ENCODE measurements around the gene UCK1.
A peak's percentile ranks its signal among the peaks of the same experiment; 100 is the strongest.

UCK1 gene

GRCh38 chr9:131492070-131492469, 39.0 kb downstream of the UCK1 start:
- no peak for DNase-seq

- DNase-seq = no peak
These were observed 39.9 kb downstream of the UCK1 start for GRCh38 chr9:131491001-131491710.

DNA sequence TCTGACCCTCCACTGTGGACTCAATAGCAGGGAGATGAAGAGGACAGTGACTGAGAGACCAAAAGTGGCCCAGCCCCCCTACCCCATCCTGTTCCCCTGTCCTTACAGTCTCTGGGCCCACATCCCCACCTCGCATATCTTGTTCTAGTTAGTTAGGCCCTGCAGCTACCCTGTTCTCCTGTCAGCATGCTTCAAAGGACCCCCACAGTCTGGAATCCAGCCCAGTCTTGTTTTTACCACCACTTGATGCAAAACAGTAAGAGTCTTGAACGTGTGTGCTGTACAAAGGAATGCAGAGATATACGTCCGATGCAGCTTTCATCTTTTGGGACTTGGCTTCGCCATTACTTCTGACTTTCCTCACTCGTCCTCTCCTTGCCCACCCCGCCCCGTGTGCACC, 40.5 kb downstream of the UCK1 start:
- no peak for DNase-seq

GRCh38 chr9:131487621-131488031, 43.4 kb downstream of the UCK1 start:
- DNase-seq = no peak

DNA sequence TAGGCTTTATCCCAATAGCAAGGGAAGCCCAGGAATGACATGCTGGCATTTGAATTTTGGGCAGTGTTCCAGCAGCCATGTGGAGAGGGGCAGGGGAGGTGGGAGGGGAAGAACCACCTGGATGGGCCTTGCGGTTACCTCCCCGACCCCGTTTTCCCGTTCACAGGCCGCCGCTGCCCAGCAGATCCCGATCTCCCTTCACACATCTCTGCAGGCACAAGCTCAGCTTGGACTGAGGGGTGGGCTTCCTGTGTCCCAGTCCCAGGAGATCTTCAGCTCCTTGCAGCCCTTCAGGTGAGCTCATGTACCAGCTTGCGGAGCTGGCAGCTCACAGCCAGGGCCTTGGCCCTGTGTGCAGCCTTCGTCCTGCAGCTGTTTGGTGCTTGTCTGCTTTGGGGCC, 44.1 kb downstream of the UCK1 start:
- DNase-seq = no peak

GRCh38 chr9:131485728-131486422, 45.2 kb downstream of the UCK1 start:
- DNase-seq = no peak

DNA sequence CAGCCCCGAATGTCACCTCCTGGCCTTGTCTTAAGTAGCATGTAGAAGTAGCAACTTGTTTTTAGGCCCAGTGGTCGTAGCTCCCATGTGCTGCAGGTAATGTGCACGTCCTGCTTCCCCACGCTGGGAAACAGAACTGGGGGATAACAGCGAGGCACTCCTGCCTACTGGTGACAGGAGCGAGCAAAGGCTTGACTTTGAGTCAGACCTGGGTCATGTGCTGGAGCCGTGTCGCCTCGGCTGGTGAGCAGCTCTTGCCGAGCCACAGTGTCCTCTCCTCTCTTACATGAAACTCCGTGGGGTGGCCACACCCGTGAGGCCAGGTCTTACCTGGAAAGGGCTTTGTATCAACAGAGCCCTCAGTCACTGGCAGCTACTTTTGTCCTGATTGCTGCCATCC, 45.9 kb downstream of the UCK1 start:
- no peak for DNase-seq

GRCh38 chr9:131484560-131485185, 46.4 kb downstream of the UCK1 start:
- DNase-seq = no peak

- no peak for DNase-seq
These were observed 47.0 kb downstream of the UCK1 start for GRCh38 chr9:131484051-131484445.

DNA sequence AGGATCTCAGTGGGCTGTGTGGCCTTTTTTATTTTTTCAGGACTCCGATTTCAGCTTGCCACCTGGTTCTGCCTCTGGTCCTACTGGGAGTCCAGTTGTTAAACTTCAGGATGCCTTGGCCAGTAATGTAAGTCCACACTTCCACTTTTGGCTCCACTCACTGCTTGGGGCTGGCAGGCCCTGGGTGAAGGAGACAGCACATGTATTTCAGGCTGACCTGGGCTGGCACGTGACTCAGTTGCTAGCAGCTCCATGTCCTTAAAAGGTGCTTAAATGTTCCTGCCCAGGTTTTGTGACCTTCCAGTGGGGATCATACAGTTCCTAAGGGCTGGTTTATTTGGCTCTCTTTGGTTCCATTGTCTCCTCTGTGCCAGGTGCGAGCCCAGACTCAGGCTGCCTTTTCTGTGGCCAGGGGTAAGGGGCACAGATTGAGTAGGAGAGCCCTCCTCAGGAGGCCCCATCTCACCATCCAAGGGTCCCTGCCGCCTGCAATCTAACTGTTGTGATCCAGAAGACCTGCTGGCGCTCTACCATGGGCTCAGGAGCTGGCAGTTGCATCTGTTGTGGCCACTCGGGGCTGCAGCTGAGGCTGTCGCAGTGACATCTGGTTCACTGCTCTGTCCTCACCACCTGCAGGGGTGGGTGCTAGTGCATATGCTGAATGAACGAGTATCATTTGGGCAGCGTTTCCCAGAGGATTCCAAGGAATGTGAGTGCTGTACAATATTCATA, 47.6 kb downstream of the UCK1 start:
- DNase-seq = no peak

DNA sequence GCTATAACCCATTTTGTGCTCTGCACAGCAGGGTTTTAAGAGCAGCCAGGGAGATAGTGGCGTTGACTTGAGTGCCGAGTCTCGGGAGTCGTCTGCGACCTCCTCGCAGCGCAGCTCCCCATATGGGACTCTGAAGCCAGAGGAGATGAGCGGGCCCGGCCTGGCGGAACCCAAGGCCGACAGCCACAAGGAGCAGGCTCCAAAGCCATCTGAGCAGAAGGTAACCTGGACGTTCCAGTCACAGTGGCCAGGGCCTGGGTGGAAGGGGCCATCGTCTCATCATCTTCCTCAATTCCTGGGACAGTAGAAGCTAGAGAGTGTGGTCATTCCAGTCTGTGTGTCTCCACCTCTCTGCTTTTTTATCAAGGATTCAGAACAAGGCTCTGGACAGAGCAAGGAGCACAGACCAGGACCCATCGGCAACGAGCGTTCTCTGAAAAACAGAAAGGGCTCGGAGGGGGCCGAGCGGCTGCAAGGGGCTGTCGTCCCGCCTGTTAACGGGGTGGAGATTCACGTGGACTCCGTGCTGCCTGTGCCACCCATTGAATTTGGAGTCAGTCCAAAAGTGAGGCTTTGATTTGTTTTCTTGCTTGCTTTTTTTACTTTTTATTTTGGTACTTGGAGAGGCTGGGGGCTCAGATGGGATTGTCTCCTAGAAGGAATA, 48.6 kb downstream of the UCK1 start:
- no peak for DNase-seq

DNA sequence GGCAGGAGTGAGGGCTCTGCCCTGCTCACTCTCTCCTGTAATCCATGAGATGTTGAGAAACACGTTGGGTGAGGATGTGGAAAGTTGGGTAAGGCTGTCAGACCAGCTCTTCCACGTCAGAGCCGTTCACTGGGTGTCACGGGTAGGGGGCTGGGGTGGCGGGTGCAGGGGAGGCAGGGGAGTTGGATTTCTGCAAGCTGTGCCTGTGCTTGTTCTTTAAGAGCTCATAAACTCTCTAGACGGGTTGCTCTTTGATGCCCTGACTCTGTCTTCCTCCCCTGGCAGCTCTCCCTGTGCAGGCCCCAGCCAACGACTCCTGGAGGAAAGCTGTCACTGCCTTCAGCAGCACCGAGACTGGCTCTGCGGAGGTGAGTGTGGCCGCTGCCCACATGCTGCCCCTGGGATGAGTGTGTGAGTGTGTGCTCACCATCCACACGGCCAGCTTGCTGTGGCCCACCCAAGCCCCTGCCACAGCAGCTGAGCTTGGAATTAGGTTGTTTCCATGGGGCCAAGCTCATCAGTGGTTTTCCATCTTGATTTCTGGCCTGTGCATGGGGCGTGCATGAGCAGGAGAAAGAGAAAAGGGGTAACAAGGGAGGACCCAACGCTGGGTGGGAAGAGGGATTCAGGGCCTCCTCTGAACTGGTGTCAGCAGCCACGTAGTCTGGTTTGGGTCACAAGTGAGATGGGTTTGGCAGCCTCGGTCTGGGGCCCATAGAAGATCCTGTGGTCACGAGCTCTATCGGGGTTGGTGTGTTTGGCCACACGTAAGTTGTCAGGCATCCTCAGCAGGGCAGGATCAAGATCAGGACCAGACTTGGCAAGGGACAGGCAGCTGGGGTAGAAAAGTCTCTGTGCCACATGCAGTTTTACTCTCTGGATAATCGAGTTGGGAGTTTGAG, 49.4 kb downstream of the UCK1 start:
- no peak for DNase-seq

GRCh38 chr9:131480258-131480657, 50.8 kb downstream of the UCK1 start:
- no peak for DNase-seq

- DNase-seq = no peak
These were observed 52.2 kb downstream of the UCK1 start for GRCh38 chr9:131478911-131479310.

DNA sequence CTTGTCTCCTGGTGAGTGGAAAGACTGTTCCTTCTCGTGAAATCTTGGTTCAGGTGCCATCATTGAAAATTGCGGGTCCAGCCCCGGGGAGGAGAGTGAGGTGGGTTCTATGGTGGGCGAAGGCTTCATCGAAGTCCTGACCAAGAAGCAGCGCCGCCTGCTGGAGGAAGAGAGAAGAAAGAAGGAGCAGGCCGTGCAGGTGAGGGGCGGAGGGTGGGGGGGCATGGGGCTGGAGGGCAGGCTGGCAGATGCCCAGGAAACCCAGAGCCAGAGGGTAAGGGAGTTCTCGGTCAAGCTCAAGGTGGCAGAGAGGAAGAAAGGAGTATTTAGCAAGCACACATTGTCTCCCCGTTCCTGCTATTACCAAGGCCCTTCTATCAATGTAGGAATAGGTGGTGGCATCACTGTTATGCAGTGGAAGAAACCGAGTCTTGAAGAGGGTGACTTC, 52.6 kb downstream of the UCK1 start:
- peak; percentile 52 to 63 for DNase-seq

DNA sequence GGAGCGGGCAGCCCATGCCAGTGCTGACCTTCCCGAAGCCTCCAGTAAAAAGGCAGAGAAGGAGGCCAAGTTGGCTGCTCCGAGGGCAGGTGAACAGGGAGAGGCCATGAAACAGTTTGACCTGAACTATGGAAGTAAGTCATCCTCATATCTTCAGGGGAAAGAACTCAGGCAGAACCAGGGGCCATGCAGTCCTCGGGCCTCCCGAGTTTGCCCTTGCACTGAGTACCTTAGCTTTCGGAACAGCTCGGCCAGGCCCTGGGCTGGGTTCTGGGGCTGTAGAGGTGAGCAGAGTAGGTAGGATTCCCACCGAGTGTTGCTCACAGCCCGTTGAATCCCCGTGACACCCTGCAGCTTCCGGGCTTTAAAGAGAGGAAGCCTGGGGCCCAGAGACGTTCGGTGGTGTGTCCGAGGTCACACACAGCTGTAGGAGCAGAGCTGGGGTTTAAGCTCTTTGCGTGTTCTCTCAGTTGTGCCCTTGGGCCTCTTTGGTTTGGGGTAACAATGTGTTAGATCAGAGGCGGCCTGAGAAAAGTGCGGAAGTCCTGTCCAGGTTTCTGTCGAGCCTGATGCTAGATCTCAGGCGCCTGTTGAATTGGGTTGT, 53.1 kb downstream of the UCK1 start:
- DNase-seq = no peak

DNA sequence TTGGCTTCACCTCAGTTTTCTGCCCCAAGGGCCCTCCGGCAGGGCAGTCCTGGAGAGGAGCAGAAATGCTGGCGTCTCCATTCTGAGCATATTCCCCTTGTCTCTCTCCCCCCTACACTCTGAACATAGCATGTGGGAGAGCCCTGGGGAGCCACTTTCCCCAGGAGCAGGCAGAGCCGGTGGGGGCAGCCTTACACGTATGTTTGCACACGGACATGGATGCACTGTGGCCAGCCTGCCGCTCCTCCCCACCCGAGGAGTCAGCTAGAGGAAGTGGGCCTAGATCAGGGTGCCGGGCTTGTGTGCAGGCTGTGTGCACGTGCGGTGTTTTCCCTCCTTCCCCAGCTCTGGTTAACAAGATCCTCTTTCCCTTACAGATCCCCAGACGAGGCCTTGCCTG, 53.7 kb downstream of the UCK1 start:
- DNase-seq = no peak

DNA sequence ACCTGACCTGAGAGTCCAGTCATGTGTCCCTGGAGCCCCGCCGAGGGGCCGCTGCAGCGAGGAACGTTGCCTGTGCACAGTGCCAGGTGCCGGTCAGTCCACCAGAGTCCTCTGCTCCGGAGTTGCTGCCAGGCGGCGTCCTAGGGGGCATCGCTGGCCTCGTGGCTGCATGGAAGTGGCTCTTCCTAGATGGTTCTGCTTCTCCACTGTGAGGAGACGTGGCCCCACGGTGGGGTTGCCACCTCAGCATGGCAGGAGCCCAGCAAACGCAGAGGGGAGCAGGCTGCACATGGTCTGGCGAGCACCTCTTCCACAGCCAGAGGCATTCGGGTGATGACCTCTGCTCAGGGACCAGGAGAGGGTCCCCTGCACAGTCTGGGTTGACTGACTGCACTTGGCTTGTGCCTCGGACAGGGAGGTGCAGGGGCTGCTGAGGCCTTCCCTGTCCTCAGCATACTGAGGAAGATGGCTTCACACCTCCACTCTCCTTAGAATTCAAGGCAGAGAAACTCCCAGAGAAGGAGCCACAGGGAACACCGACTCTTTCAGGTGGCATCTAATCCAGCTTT, 54.2 kb downstream of the UCK1 start:
- no peak for DNase-seq

DNA sequence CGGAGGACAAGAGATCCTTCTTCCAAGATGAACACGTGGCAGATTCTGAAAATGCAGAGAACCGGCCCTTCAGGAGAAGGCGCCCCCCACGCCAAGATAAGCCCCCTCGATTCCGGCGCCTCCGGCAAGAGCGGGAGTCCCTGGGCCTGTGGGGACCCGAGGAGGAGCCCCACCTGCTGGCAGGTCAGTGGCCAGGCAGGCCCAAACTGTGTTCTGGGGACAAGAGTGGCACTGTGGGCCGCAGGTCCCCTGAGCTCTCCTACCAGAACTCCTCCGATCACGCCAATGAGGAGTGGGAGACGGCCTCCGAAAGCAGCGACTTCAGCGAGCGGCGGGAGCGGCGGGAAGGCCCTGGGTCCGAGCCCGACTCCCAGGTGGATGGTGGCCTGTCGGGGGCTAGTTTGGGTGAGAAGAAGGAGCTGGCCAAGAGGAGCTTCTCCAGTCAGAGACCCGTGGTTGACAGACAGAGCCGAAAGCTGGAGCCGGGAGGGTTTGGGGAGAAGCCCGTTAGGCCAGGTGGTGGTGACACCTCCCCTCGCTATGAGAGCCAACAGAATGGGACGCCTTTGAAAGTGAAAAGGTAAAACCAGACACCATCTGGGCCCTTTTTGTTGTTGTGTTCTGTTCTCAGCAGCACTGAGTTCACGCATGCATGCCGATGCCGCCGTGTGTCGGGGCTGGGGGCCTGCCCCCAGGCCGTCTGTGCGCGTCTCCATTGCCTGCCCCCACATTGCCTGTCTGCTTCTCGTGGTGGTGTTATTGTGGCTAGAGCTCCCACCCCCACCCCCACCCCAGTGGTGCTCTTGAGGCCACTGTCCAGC, 54.9 kb downstream of the UCK1 start:
- no peak for DNase-seq
